ENCODE results near the gene ARPC4. TPM values are rescaled to one million over a fixed set of nuclear protein-coding genes. Genes with fewer than 3 reads are reported as not detected.
A peak's percentile ranks its signal among the peaks of the same experiment; 100 is the strongest.

ARPC4 gene
- total and polyA plus RNA-seq, 2 experiments from 2014 or later, result 149 to 182 TPM

GRCh38 chr3:9795207-9795606, 2.3 kb downstream of the ARPC4 start:
- H3K27me3 ChIP-seq, result no peaks in the 10 kb centered on the region
- TF ChIP-seq CTCF (IDR thresholded peaks at IDR 0.05; ENCODE audit: poor library complexity) (no peak), EZH2 (IDR thresholded peaks at IDR 0.05; ENCODE audit: borderline replicate concordance) (no peak), EZH2phosphoT487 (IDR thresholded peaks at IDR 0.05; ENCODE audit: low read depth, severe bottlenecking, unreplicated experiment) (no peak)
- H3K9me3 ChIP-seq (ENCODE audit: low read depth), result no peaks in the 10 kb centered on the region
- H3K4me1 ChIP-seq (ENCODE audit: insufficient read depth), result peaks cover 15% of the 10 kb centered on the region
- peaks cover 8% of the 10 kb centered on the region for H4K20me1 ChIP-seq (ENCODE audit: insufficient read depth, poor library complexity, severe bottlenecking)
- no peaks in the 10 kb centered on the region for H3K9me2 ChIP-seq (replicated peaks; ENCODE audit: insufficient read depth)
- no peak overlapping the region for H2AFZ ChIP-seq
- no peaks in the 10 kb centered on the region for H3K36me3 ChIP-seq (replicated peaks; ENCODE audit: insufficient read depth, low read depth)
- no peak overlapping the region for H3K4me3 ChIP-seq
- 93% methylated on average over 5 of the region's 5 CpGs for WGBS (ENCODE audit: low lambda C conversion rate, missing lambda C conversion rate)
- H3K27ac ChIP-seq, result no peak overlapping the region
- H3K79me2 ChIP-seq, result peaks cover 67% of the 10 kb centered on the region
- no peak overlapping the region for H3K4me2 ChIP-seq
- no peak for DNase-seq (ENCODE audit: low spot score)

GRCh38 chr3:9797196-9797945, 4.5 kb downstream of the ARPC4 start:
- 97% methylated on average over 12 of the region's 12 CpGs for WGBS (ENCODE audit: low lambda C conversion rate, missing lambda C conversion rate)
- DNase-seq (ENCODE audit: low spot score), result no peak
- Histone ChIP-seq H3K9me2 (replicated peaks; ENCODE audit: insufficient read depth) (no peaks in the 10 kb centered on the region), H3K4me3 (no peak overlapping the region), H3K4me2 (no peak overlapping the region), H3K79me2 (peaks cover 56% of the 10 kb centered on the region), H3K27ac (no peak overlapping the region), H3K36me3 (replicated peaks; ENCODE audit: insufficient read depth, low read depth) (peaks cover 6% of the 10 kb centered on the region), H3K27me3 (no peaks in the 10 kb centered on the region), H3K4me1 (ENCODE audit: insufficient read depth) (peaks cover 6% of the 10 kb centered on the region), H2AFZ (no peak overlapping the region), H3K9me3 (ENCODE audit: low read depth) (no peaks in the 10 kb centered on the region), H4K20me1 (ENCODE audit: insufficient read depth, poor library complexity, severe bottlenecking) (peaks cover 8% of the 10 kb centered on the region)
- TF ChIP-seq CTCF (IDR thresholded peaks at IDR 0.05; ENCODE audit: poor library complexity) (no peak), EZH2phosphoT487 (IDR thresholded peaks at IDR 0.05; ENCODE audit: low read depth, severe bottlenecking, unreplicated experiment) (no peak), EZH2 (IDR thresholded peaks at IDR 0.05; ENCODE audit: borderline replicate concordance) (no peak)

GRCh38 chr3:9800529-9800928, 7.6 kb downstream of the ARPC4 start:
- Histone ChIP-seq H3K79me2 (peaks cover 31% of the 10 kb centered on the region), H3K4me3 (no peak overlapping the region), H3K27ac (no peak overlapping the region), H3K4me1 (ENCODE audit: insufficient read depth) (no peaks in the 10 kb centered on the region), H4K20me1 (ENCODE audit: insufficient read depth, poor library complexity, severe bottlenecking) (peaks cover 3% of the 10 kb centered on the region), H3K36me3 (replicated peaks; ENCODE audit: insufficient read depth, low read depth) (peaks cover 6% of the 10 kb centered on the region), H3K9me2 (replicated peaks; ENCODE audit: insufficient read depth) (no peaks in the 10 kb centered on the region), H2AFZ (no peak overlapping the region), H3K27me3 (no peaks in the 10 kb centered on the region), H3K9me3 (ENCODE audit: low read depth) (no peaks in the 10 kb centered on the region), H3K4me2 (no peak overlapping the region)
- 88% methylated on average over 5 of the region's 5 CpGs for WGBS (ENCODE audit: low lambda C conversion rate, missing lambda C conversion rate)
- TF ChIP-seq CTCF (IDR thresholded peaks at IDR 0.05; ENCODE audit: poor library complexity) (peak; percentile 30), EZH2 (IDR thresholded peaks at IDR 0.05; ENCODE audit: borderline replicate concordance) (no peak), EZH2phosphoT487 (IDR thresholded peaks at IDR 0.05; ENCODE audit: low read depth, severe bottlenecking, unreplicated experiment) (no peak)
- DNase-seq (ENCODE audit: low spot score), result no peak
